Activated B cell treated with CpG ODN at 0.5 μM for 24 hours (primary cell): ENCODE data around the gene CTCF. TPM values are rescaled to one million over a fixed set of nuclear protein-coding genes. Genes with fewer than 3 reads are reported as not detected.

Experiments
- ATAC-seq: fragments of 200-7000 bp; cut with Tn5 transposase; one replicate; pipeline ENCODE4 v1.10.0; 2021; ENCODE audit warnings: low read depth, mild to moderate bottlenecking, moderate library complexity
- CTCF ChIA-PET: fragments of 350-600 bp; sonication (Branson Sonifier 250); formaldehyde crosslinking; loops from one replicate; lab custom pipeline; 2021; ENCODE audit warnings: antibody characterized with exemption; lab: Charles Lee
- POLR2A ChIA-PET: fragments of 350-600 bp; sonication (Branson Sonifier 250); formaldehyde crosslinking; loops from one replicate; lab custom pipeline; 2021; ENCODE audit warnings: antibody characterized with exemption; lab: Charles Lee
- DNase-seq: peaks from one replicate; pipeline ENCODE4 v3.0.0; 2022
- H3K27ac Mint-ChIP-seq: one replicate; pipeline ENCODE4 v1.8.0; 2020; ENCODE audit warnings: mixed read lengths
- H3K27me3 Mint-ChIP-seq: one replicate; pipeline ENCODE4 v1.8.0; 2021; ENCODE audit warnings: mixed read lengths
- H3K36me3 Mint-ChIP-seq: one replicate; pipeline ENCODE4 v1.8.0; 2021; ENCODE audit warnings: low read depth, mixed read lengths
- H3K4me1 Mint-ChIP-seq: one replicate; pipeline ENCODE4 v1.8.0; 2021; ENCODE audit warnings: mixed read lengths
- H3K4me3 Mint-ChIP-seq: one replicate; pipeline ENCODE4 v1.8.0; 2020; ENCODE audit warnings: mild to moderate bottlenecking, mixed read lengths
- H3K9me3 Mint-ChIP-seq: one replicate; pipeline ENCODE4 v1.8.0; 2020; ENCODE audit warnings: mixed read lengths
- CTCF ChIP-seq: fragments of 200-600 bp; IDR thresholded peaks from one replicate; pipeline ENCODE4 v1.8.0; 2022; ENCODE audit warnings: antibody characterized with exemption, mild to moderate bottlenecking
- intact Hi-C: fragments of 100-400 bp; cut with micrococcal nuclease; formaldehyde crosslinking; loops from one replicate; pipeline ENCODE4 v1.15.1; 2024
- total RNA-seq: library from RNA; stranded (reverse); gene quantifications from 2 replicates; pipeline ENCODE4 v1.2.3, GENCODE V29; 2022

CTCF gene
- total RNA-seq, 1 donor from 2014 or later = 59.6 TPM

GRCh38 chr16:67667453-67667816, 105.1 kb downstream of the CTCF start:
- Mint-ChIP-seq H3K4me1 (peaks cover 43% of the 10 kb centered on the region), H3K27me3 (no peaks in the 10 kb centered on the region), H3K4me3 (peak overlapping the region; percentile 87), H3K9me3 (no peaks in the 10 kb centered on the region), H3K27ac (peak overlapping the region; percentile 85), H3K36me3 (no peaks in the 10 kb centered on the region)
- ChIA-PET CTCF (interaction anchor here (0.6 to 6.6 kb wide), 15 partner anchors 23 to 186 kb away, joined by 3 to 61 read pairs (median 5); partner anchors contain the start of genes ATP6V0D1 and CARMIL2), POLR2A (interaction anchor here (0.7 to 2.5 kb wide), 7 partner anchors 51 to 418 kb away, joined by 3 to 9 read pairs (median 5); partner anchors contain the start of genes ATP6V0D1, CTCF, GFOD2 and NFATC3)
- no peak for ATAC-seq
- no peak for DNase-seq
- TF ChIP-seq CTCF = no peak
- intact Hi-C loops = loop anchor here (5.0 to 10.0 kb wide), 5 partner anchors 240 to 567 kb away; partner anchors contain the start of genes B3GNT9, ESRP2, FBXL8 and TRADD

- Mint-ChIP-seq H3K9me3 (no peaks in the 10 kb centered on the region), H3K27me3 (no peaks in the 10 kb centered on the region), H3K36me3 (no peaks in the 10 kb centered on the region), H3K27ac (peak overlapping the region; percentile 85), H3K4me1 (peaks cover 49% of the 10 kb centered on the region), H3K4me3 (peak overlapping the region; percentile 87)
- ChIA-PET POLR2A (interaction anchor here (0.6 to 2.5 kb wide), 11 partner anchors 18 to 417 kb away, joined by 3 to 9 read pairs (median 3); partner anchors contain the start of genes CARMIL2, CTCF, GFOD2 and NFATC3), CTCF (interaction anchor here (0.6 to 6.6 kb wide), 15 partner anchors 24 to 187 kb away, joined by 3 to 61 read pairs (median 5); partner anchors contain the start of genes ATP6V0D1 and CARMIL2)
- peak; percentile 66 for DNase-seq
- TF ChIP-seq CTCF = no peak
- peak; percentile 84 for ATAC-seq
- intact Hi-C loops = loop anchor here (1.0 to 10.0 kb wide), 12 partner anchors 106 to 567 kb away; partner anchors contain the start of genes ATP6V0D1, B3GNT9, CTCF and ESRP2
Observed at GRCh38 chr16:67667817-67668494, 105.6 kb downstream of the CTCF start.

- H3K9me3 Mint-ChIP-seq = no peaks in the 10 kb centered on the region
- DNase-seq (no peak), ATAC-seq (no peak)
- no peaks in the 10 kb centered on the region for H3K27me3 Mint-ChIP-seq
- ChIA-PET POLR2A (interaction anchor here (0.5 to 2.5 kb wide), 8 partner anchors 23 to 151 kb away, joined by 3 to 9 read pairs (median 4); partner anchors contain the start of genes CARMIL2 and CTCF), CTCF (interaction anchor here (0.9 to 6.6 kb wide), 12 partner anchors 8 to 187 kb away, joined by 3 to 61 read pairs (median 6); partner anchors contain the start of genes ACD, ATP6V0D1, CARMIL2 and CTCF)
- peaks cover 50% of the 10 kb centered on the region for H3K4me1 Mint-ChIP-seq
- H3K27ac Mint-ChIP-seq = peak overlapping the region; percentile 85
- intact Hi-C loops = loop anchor here (1.0 to 10.0 kb wide), 12 partner anchors 106 to 566 kb away; partner anchors contain the start of genes ATP6V0D1, B3GNT9, CTCF and ESRP2
- peak overlapping the region; percentile 29 for H3K4me3 Mint-ChIP-seq
- H3K36me3 Mint-ChIP-seq = no peaks in the 10 kb centered on the region
- no peak for TF ChIP-seq CTCF
Observed at GRCh38 chr16:67668495-67669157, 106.3 kb downstream of the CTCF start.

GRCh38 chr16:67669499-67670101, 107.3 kb downstream of the CTCF start:
- Mint-ChIP-seq H3K4me1 (peaks cover 56% of the 10 kb centered on the region), H3K36me3 (no peaks in the 10 kb centered on the region), H3K9me3 (no peaks in the 10 kb centered on the region), H3K27ac (peak overlapping the region; percentile 16), H3K27me3 (no peaks in the 10 kb centered on the region), H3K4me3 (no peak overlapping the region)
- intact Hi-C loops = loop anchor here (2.0 to 10.0 kb wide), 7 partner anchors 137 to 565 kb away; partner anchors contain the start of genes B3GNT9, ESRP2, FBXL8 and PSMB10
- POLR2A ChIA-PET = interaction anchor here (0.5 to 2.4 kb wide), 4 partner anchors 24 to 123 kb away, joined by 3 to 9 read pairs (median 6); partner anchors contain the start of genes CARMIL2 and CTCF
- no peak for TF ChIP-seq CTCF
- DNase-seq (no peak), ATAC-seq (no peak)
- CTCF ChIA-PET = interaction anchor here (0.9 to 6.6 kb wide), 7 partner anchors 9 to 259 kb away, joined by 3 to 61 read pairs (median 4); partner anchors contain the start of genes ACD, CTCF and PARD6A
